WTC11 (cell line): ENCODE data around the gene MFSD2A. TPM values are rescaled to one million over a fixed set of nuclear protein-coding genes. Genes with fewer than 3 reads are reported as not detected.
A peak's percentile ranks its signal among the peaks of the same experiment; 100 is the strongest.

Source experiments
- ATAC-seq: fragments of 200-7000 bp; cut with Tn5 transposase; 2 replicates; pipeline ENCODE4 v1.10.0; 2021; ENCODE audit warnings: mild to moderate bottlenecking, moderate library complexity
- CTCF ChIA-PET: fragments of 300-600 bp; sonication (Branson Sonifier 250); formaldehyde crosslinking; loops from one replicate; lab custom pipeline; 2021; ENCODE audit warnings: antibody characterized with exemption; lab: Charles Lee
- POLR2A ChIA-PET: fragments of 350-600 bp; sonication (Branson Sonifier 250); formaldehyde crosslinking; loops from one replicate; lab custom pipeline; 2021; ENCODE audit warnings: antibody characterized with exemption; lab: Charles Lee
- DNase-seq: peaks from one replicate; pipeline ENCODE4 v3.0.0; 2021; ENCODE audit warnings: low spot score
- H3K27ac Mint-ChIP-seq: 2 replicates; pipeline ENCODE4 v1.8.0; 2021; ENCODE audit warnings: mixed read lengths
- H3K27me3 Mint-ChIP-seq: 2 replicates; pipeline ENCODE4 v1.8.0; 2021; ENCODE audit warnings: low read depth, mild to moderate bottlenecking, moderate library complexity, mixed read lengths
- H3K36me3 Mint-ChIP-seq: 2 replicates; pipeline ENCODE4 v1.8.0; 2021; ENCODE audit warnings: mixed read lengths
- H3K4me1 Mint-ChIP-seq: 2 replicates; pipeline ENCODE4 v1.8.0; 2022; ENCODE audit warnings: mixed read lengths
- H3K4me3 Mint-ChIP-seq: 2 replicates; pipeline ENCODE4 v1.8.0; 2021; ENCODE audit warnings: mild to moderate bottlenecking, moderate library complexity, mixed read lengths
- H3K9me3 Mint-ChIP-seq: 2 replicates; pipeline ENCODE4 v1.8.0; 2021; ENCODE audit warnings: mixed read lengths
- ARID4B ChIP-seq: sonication (generic); formaldehyde crosslinking; IDR thresholded peaks from 2 replicates; pipeline ENCODE4 v1.8.0; 2023; ENCODE audit warnings: missing genetic modification reagents, mild to moderate bottlenecking, borderline replicate concordance
- E2F1 ChIP-seq: sonication (generic); formaldehyde crosslinking; IDR thresholded peaks from 2 replicates; pipeline ENCODE4 v1.8.0; 2022; ENCODE audit warnings: mild to moderate bottlenecking, missing genetic modification reagents
- ESRRA ChIP-seq: sonication (generic); formaldehyde crosslinking; IDR thresholded peaks from 2 replicates; pipeline ENCODE4 v1.8.1; 2022; ENCODE audit warnings: mild to moderate bottlenecking, missing genetic modification reagents, borderline replicate concordance
- FOXP4 ChIP-seq: sonication (generic); formaldehyde crosslinking; IDR thresholded peaks from 2 replicates; pipeline ENCODE4 v1.8.0; 2022; ENCODE audit warnings: mild to moderate bottlenecking, missing genetic modification reagents
- NFATC4 ChIP-seq: fragments of 250-450 bp; sonication (Bioruptor Pico); IDR thresholded peaks from 2 replicates; pipeline ENCODE4 v1.9.0; 2021; ENCODE audit warnings: mild to moderate bottlenecking
- NR1H2 ChIP-seq: sonication (generic); formaldehyde crosslinking; IDR thresholded peaks from 2 replicates; pipeline ENCODE4 v1.9.0; 2021; ENCODE audit warnings: mild to moderate bottlenecking, moderate library complexity, missing genetic modification reagents
- PREB ChIP-seq: sonication (generic); formaldehyde crosslinking; IDR thresholded peaks from 2 replicates; pipeline ENCODE4 v1.8.1; 2022; ENCODE audit warnings: mild to moderate bottlenecking, missing genetic modification reagents, moderate library complexity, borderline replicate concordance
- PRRX2 ChIP-seq: fragments of 250-450 bp; sonication (Bioruptor Pico); IDR thresholded peaks from 2 replicates; pipeline ENCODE4 v1.8.0; 2021; ENCODE audit warnings: mild to moderate bottlenecking
- SMAD4 ChIP-seq: sonication (generic); formaldehyde crosslinking; IDR thresholded peaks from 2 replicates; pipeline ENCODE4 v1.8.0; 2022; ENCODE audit warnings: mild to moderate bottlenecking, missing genetic modification reagents
- SOX15 ChIP-seq: fragments of 250-450 bp; sonication (Bioruptor Pico); IDR thresholded peaks from 2 replicates; pipeline ENCODE4 v1.9.0; 2021; ENCODE audit warnings: mild to moderate bottlenecking
- USF1 ChIP-seq: sonication (generic); formaldehyde crosslinking; IDR thresholded peaks from 2 replicates; pipeline ENCODE4 v1.8.0; 2022; ENCODE audit warnings: mild to moderate bottlenecking, missing genetic modification reagents
- ZNF263 ChIP-seq: sonication (generic); formaldehyde crosslinking; IDR thresholded peaks from 2 replicates; pipeline ENCODE4 v1.8.1; 2022; ENCODE audit warnings: low read depth, mild to moderate bottlenecking, moderate library complexity, missing genetic modification reagents
- ZNF317 ChIP-seq: sonication (generic); formaldehyde crosslinking; IDR thresholded peaks from 2 replicates; pipeline ENCODE4 v1.8.1; 2023; ENCODE audit warnings: low read depth, mild to moderate bottlenecking, moderate library complexity, missing genetic modification reagents, borderline replicate concordance
- ZNF532 ChIP-seq: fragments of 250-450 bp; sonication (Bioruptor Pico); IDR thresholded peaks from 2 replicates; pipeline ENCODE4 v1.9.0; 2021; ENCODE audit warnings: mild to moderate bottlenecking, borderline replicate concordance
- ZNF671 ChIP-seq: fragments of 250-450 bp; sonication (Bioruptor Pico); IDR thresholded peaks from 2 replicates; pipeline ENCODE4 v1.8.0; 2021; ENCODE audit warnings: mild to moderate bottlenecking
- total RNA-seq: library from RNA; stranded (reverse); gene quantifications from 3 replicates; pipeline ENCODE4 v1.2.3, GENCODE V29; 2021

Gene MFSD2A
- total RNA-seq, 1 experiment from 2014 or later, result 14.0 TPM

GRCh38 chr1:40014812-40015594, 60.1 kb downstream of the MFSD2A start:
- Mint-ChIP-seq H3K4me1 (no peaks in the 10 kb centered on the region), H3K27ac (no peak overlapping the region), H3K4me3 (no peak overlapping the region), H3K36me3 (no peaks in the 10 kb centered on the region), H3K9me3 (peaks cover 20% of the 10 kb centered on the region), H3K27me3 (no peaks in the 10 kb centered on the region)
- ATAC-seq (no peak), DNase-seq (no peak)
- ChIA-PET POLR2A (interaction anchor here (0.6 kb wide), 1 partner anchor 758 kb away, joined by 3 read pairs; no protein-coding TSS in a partner anchor), CTCF (interaction anchor here (0.6 to 1.9 kb wide), 8 partner anchors 14 to 409 kb away, joined by 3 to 8 read pairs (median 4); no protein-coding TSS in a partner anchor)
- TF ChIP-seq E2F1 (CRISPR knock-in tag) (no peak), FOXP4 (CRISPR knock-in tag) (no peak), PRRX2 (CRISPR knock-in tag) (no peak), PREB (CRISPR knock-in tag) (no peak), ZNF532 (CRISPR knock-in tag) (no peak), ZNF671 (no peak)

- Mint-ChIP-seq H3K4me1 (no peaks in the 10 kb centered on the region), H3K9me3 (peaks cover 17% of the 10 kb centered on the region), H3K4me3 (no peak overlapping the region), H3K27ac (no peak overlapping the region), H3K27me3 (no peaks in the 10 kb centered on the region), H3K36me3 (no peaks in the 10 kb centered on the region)
- ATAC-seq (peak; percentile 85), DNase-seq (no peak)
- POLR2A ChIA-PET, result no interaction called here
- CTCF ChIA-PET, result interaction anchor here (0.6 to 1.6 kb wide), 14 partner anchors 11 to 320 kb away, joined by 3 to 16 read pairs (median 4); partner anchors contain the start of gene MYCL
- TF ChIP-seq ZNF317 (no peak), ARID4B (no peak), ESRRA (CRISPR knock-in tag) (no peak), NFATC4 (no peak), E2F1 (CRISPR knock-in tag) (no peak), NR1H2 (CRISPR knock-in tag) (no peak), ZNF263 (no peak), SMAD4 (CRISPR knock-in tag) (no peak), USF1 (no peak), SOX15 (no peak)
Observed at GRCh38 chr1:40017951-40018575, 63.1 kb downstream of the MFSD2A start.
